GM23338 (cell line): ENCODE measurements around the gene THADA.

Experiments
- CREB1 ChIP-seq: fragments of 250-450 bp; sonication (Bioruptor Pico); IDR thresholded peaks from 2 replicates; pipeline ENCODE4 v1.5.0; 2020; ENCODE audit warnings: low read depth, mild to moderate bottlenecking, moderate library complexity
- EZH2 ChIP-seq: fragments of 200-600 bp; sonication (generic); IDR thresholded peaks from one replicate; pipeline ENCODE4 v1.8.0; 2017; ENCODE audit warnings: antibody characterized with exemption, mild to moderate bottlenecking, low read depth; ENCODE audit not compliant: unreplicated experiment
- POLR2AphosphoS5 ChIP-seq: IDR thresholded peaks from 2 replicates; pipeline ENCODE4 v1.6.1; 2016; ENCODE audit warnings: antibody characterized with exemption, low read depth
- TF ChIP-seq, protein P1 (sequence below), 2 experiments: fragments of 200-600 bp in 1 of 2; sonication (generic) in 1 of 2; conservative IDR thresholded peaks; 2 replicates each; pipeline versions ENCODE4 v1.5.1 to v1.6.1; 2016 to 2017; ENCODE audit warnings: antibody characterized with exemption in 2 of 2, low read depth in 2 of 2, mild to moderate bottlenecking in 2 of 2, moderate library complexity in 1 of 2

DNA sequence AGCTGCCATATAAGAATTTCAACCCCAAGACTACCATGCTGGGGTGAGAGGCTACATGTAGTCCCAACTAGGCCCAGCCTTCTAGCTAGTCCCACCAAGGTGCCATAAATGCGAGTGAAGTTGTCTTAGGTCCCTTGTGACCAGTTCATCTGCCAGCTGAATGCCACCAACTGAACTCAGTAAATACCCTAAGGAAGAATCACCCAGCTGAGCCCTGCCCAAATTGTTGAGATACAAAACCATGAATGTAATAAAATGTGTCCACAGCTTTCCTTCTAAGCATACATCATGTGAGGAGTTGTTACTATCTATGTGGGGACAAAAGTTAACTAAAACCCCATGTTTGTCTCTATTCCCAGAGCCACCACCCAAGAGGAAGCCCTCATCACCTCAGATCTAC lies 70.3 kb downstream of the THADA start:
- TF ChIP-seq, protein P1, sequence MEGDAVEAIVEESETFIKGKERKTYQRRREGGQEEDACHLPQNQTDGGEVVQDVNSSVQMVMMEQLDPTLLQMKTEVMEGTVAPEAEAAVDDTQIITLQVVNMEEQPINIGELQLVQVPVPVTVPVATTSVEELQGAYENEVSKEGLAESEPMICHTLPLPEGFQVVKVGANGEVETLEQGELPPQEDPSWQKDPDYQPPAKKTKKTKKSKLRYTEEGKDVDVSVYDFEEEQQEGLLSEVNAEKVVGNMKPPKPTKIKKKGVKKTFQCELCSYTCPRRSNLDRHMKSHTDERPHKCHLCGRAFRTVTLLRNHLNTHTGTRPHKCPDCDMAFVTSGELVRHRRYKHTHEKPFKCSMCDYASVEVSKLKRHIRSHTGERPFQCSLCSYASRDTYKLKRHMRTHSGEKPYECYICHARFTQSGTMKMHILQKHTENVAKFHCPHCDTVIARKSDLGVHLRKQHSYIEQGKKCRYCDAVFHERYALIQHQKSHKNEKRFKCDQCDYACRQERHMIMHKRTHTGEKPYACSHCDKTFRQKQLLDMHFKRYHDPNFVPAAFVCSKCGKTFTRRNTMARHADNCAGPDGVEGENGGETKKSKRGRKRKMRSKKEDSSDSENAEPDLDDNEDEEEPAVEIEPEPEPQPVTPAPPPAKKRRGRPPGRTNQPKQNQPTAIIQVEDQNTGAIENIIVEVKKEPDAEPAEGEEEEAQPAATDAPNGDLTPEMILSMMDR (conservative IDR thresholded peaks at IDR 0.05; ENCODE audit: low read depth in 2 of 2) = no peak
- TF ChIP-seq POLR2AphosphoS5 (no peak), EZH2 (no peak), CREB1 (CRISPR knock-in tag) (no peak)
